ENCODE results near the gene RPS19BP1. TPM values are rescaled to one million over a fixed set of nuclear protein-coding genes. Genes with fewer than 3 reads are reported as not detected.
A peak's percentile ranks its signal among the peaks of the same experiment; 100 is the strongest.

RPS19BP1 gene
- total RNA-seq, 6 experiments from 2014 or later, result 31.0 to 104 (median 32.8) TPM

DNA sequence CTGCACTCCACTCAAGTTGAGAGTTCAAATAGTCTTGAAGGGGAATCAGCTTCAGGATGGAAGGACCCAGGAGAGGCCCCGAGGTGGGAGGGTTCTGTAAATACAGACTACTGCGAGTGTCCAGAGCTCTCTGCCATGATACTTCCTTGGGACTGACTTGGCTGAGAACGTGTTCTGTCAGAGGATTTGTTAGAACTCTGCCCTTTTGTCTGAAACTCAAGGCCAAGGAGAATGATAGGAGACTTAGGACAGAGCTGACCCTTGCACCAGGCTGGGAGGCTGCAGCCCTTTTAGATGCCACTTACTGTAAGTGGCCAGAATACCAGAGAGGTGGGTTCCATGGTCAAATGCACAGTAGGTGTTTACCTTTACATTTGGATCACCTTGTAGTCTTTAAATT lies 15.1 kb downstream of the RPS19BP1 start:
- Histone ChIP-seq H3K4me3 (no peak overlapping the region), H3K27ac (no peak overlapping the region), H3K9me3 (no peaks in the 10 kb centered on the region), H3K4me1 (peaks cover 0 to 21% (median 9%) of the 10 kb centered on the region in 4 donors), H3K27me3 (no peaks in the 10 kb centered on the region), H3K36me3 (peaks cover 18 to 50% (median 32%) of the 10 kb centered on the region in 4 donors)
- intact Hi-C loops (cut with DNase I), result no loop called here
- DNase-seq, result peak in 1 of 3 donors; percentile 5
- TF ChIP-seq POLR2A (IDR thresholded peaks at IDR 0.05), result no peak
- TF ChIP-seq, protein P1, sequence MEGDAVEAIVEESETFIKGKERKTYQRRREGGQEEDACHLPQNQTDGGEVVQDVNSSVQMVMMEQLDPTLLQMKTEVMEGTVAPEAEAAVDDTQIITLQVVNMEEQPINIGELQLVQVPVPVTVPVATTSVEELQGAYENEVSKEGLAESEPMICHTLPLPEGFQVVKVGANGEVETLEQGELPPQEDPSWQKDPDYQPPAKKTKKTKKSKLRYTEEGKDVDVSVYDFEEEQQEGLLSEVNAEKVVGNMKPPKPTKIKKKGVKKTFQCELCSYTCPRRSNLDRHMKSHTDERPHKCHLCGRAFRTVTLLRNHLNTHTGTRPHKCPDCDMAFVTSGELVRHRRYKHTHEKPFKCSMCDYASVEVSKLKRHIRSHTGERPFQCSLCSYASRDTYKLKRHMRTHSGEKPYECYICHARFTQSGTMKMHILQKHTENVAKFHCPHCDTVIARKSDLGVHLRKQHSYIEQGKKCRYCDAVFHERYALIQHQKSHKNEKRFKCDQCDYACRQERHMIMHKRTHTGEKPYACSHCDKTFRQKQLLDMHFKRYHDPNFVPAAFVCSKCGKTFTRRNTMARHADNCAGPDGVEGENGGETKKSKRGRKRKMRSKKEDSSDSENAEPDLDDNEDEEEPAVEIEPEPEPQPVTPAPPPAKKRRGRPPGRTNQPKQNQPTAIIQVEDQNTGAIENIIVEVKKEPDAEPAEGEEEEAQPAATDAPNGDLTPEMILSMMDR (IDR thresholded peaks at IDR 0.05), result no peak
- ATAC-seq, result no peak
- WGBS (ENCODE audit: insufficient coverage, low coverage, low lambda C conversion rate, missing lambda C conversion rate), result no CpG with 5 or more reads among the region's 3 CpGs

DNA sequence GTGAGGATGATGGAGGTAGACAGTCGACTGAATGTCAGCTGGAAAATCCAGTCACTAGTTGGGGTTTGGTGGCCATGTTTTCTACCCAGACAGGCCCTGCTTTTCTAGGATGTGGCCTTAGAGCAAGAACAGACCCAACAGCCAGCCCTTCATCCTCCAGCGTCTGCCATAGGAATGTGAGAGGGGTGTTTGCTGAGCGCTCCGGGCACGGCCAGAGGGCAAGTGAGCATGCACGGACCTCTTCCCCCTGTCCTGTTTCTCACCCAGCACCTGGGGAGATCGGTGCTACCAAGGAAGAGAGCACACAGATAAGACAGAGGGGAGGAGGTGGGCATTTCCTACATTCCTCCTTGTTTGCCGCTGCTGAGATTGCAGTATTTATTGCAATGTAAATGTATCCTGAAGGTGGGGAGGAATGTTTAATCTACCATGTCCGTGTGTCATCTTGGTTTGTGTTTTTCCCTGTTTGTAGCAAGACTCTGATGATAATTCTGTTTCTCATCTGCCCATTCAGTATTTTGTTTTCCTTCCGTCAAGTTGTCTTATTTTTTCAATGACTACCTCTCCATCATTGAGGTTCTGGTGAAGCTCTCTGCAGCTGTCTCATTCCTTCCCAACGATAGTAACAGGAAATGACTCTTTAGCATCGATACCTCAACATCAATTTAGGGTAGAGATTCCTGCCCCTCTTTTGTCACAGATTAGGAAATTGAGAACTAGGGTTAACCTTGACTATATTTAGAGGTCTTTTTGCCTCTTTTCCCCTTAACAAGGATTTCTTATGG lies 17.1 kb downstream of the RPS19BP1 start:
- 80% methylated on average over 6 of the region's 12 CpGs for WGBS (ENCODE audit: insufficient coverage, low coverage, low lambda C conversion rate, missing lambda C conversion rate)
- ATAC-seq, result no peak
- TF ChIP-seq POLR2A (IDR thresholded peaks at IDR 0.05), result no peak
- TF ChIP-seq, protein P1 (IDR thresholded peaks at IDR 0.05), result no peak
- Histone ChIP-seq H3K27me3 (no peaks in the 10 kb centered on the region), H3K4me3 (no peak overlapping the region), H3K4me1 (peaks cover 0 to 9% (median 4%) of the 10 kb centered on the region in 4 donors), H3K27ac (no peak overlapping the region), H3K9me3 (no peaks in the 10 kb centered on the region), H3K36me3 (peaks cover 15 to 55% (median 34%) of the 10 kb centered on the region in 4 donors)
- intact Hi-C loops (cut with DNase I), result no loop called here
- peak in 1 of 3 donors; percentile 15 for DNase-seq

DNA sequence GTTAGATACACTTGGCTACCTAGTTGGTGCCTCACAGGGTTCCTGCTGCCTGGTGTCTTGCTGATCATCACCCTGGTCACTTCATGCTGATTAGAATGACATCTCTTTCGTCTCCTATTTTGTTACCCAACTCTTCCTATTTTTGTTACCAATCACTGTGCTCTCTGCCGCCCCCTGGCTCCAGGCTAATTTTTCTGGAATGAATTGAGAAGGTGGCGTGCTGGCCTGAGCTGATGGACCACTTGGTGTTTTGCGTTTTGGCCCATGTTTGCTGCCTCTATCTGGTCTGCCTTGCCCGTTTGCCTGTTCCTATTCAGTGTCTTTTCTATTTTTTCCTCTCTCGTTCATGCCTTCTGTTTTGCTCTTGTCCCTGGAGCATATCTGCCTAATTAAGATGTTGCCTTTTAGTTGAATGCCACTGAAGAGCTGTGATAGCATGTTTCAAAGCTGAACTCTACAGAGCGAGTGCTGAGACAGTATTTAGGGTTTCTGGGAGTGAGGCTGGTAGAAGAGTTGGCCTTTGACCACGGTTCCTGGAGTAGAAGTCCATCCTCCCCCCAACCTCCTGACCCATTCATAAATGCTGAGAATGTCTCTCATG lies 18.1 kb downstream of the RPS19BP1 start:
- ATAC-seq (peak; percentile 49 to 66 (median 60)), DNase-seq (peak in 1 of 3 donors; percentile 56)
- intact Hi-C loops (cut with DNase I), result no loop called here
- WGBS (ENCODE audit: insufficient coverage, low coverage, low lambda C conversion rate, missing lambda C conversion rate), result 44% methylated on average over 8 of the region's 8 CpGs
- Histone ChIP-seq H3K4me3 (no peak overlapping the region), H3K27me3 (no peaks in the 10 kb centered on the region), H3K4me1 (peaks cover 0 to 9% (median 4%) of the 10 kb centered on the region in 4 donors), H3K9me3 (no peaks in the 10 kb centered on the region), H3K36me3 (peaks cover 18 to 63% (median 38%) of the 10 kb centered on the region in 4 donors), H3K27ac (no peak overlapping the region)
- TF ChIP-seq POLR2A (IDR thresholded peaks at IDR 0.05), result no peak
- TF ChIP-seq, protein P1 (IDR thresholded peaks at IDR 0.05), result peak; percentile 64 to 74 (median 66)

DNA sequence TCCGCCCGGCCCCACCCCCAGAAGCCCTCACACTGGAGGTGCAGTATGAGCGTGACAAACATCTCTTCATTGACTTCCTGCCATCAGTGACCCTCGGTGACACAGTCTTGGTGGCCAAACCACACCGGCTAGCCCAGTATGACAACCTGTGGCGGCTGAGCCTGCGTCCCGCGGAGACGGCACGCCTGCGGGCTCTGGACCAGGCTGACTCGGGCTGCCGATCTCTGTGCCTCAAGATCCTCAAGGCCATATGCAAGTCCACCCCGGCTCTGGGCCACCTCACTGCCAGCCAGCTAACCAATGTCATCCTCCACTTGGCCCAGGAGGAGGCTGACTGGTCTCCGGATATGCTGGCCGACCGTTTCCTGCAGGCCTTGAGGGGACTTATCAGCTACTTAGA lies 18.8 kb downstream of the RPS19BP1 start:
- peak in 1 of 3 donors; percentile 48 for DNase-seq
- peak in 3 of 4 donors; percentile 18 to 35 (median 21) for ATAC-seq
- 80% methylated on average over 2 of the region's 18 CpGs for WGBS (ENCODE audit: insufficient coverage, low coverage, low lambda C conversion rate, missing lambda C conversion rate)

More for the DNA sequence above, 18.8 kb downstream of the RPS19BP1 start:
- Histone ChIP-seq H3K36me3 (peaks cover 18 to 69% (median 38%) of the 10 kb centered on the region in 4 donors), H3K4me1 (peaks cover 0 to 5% (median 1%) of the 10 kb centered on the region in 4 donors), H3K27ac (no peak overlapping the region), H3K4me3 (no peak overlapping the region), H3K27me3 (no peaks in the 10 kb centered on the region), H3K9me3 (no peaks in the 10 kb centered on the region)
- TF ChIP-seq POLR2A (IDR thresholded peaks at IDR 0.05), result no peak
- TF ChIP-seq, protein P1 (IDR thresholded peaks at IDR 0.05), result no peak
- intact Hi-C loops (cut with DNase I), result no loop called here
